Parathyroid adenoma (tissue), 2 donors: Measurements from ENCODE around the gene AP1S1.
A peak's percentile ranks its signal among the peaks of the same experiment; 100 is the strongest.

Experiments
- H2AFZ ChIP-seq: fragments of 300-600 bp; sonication (generic); one replicate; pipeline ENCODE4 v1.7.0; 2017; ENCODE audit warnings: antibody characterized with exemption, mild to moderate bottlenecking
- H3K27ac ChIP-seq: fragments of 300-600 bp; sonication (generic); one replicate; pipeline ENCODE4 v1.7.0; 2017
- H3K27me3 ChIP-seq: fragments of 300-600 bp; sonication (generic); one replicate; pipeline ENCODE4 v1.7.0; 2017; ENCODE audit warnings: low read length; ENCODE audit not compliant: control insufficient read depth, insufficient read depth
- H3K36me3 ChIP-seq: fragments of 300-600 bp; sonication (generic); one replicate; pipeline ENCODE4 v1.7.0; 2017; ENCODE audit warnings: low read length; ENCODE audit not compliant: control insufficient read depth, insufficient read depth
- H3K4me1 ChIP-seq: fragments of 300-600 bp; sonication (generic); one replicate; pipeline ENCODE4 v1.7.0; 2017; ENCODE audit warnings: control low read depth
- H3K4me2 ChIP-seq: fragments of 300-600 bp; sonication (generic); one replicate; pipeline ENCODE4 v1.7.0; 2017; ENCODE audit warnings: low read length
- H3K4me3 ChIP-seq: fragments of 300-600 bp; sonication (generic); one replicate; pipeline ENCODE4 v1.7.0; 2017; ENCODE audit warnings: low read depth, low read length
- H3K79me2 ChIP-seq: fragments of 300-600 bp; sonication (generic); one replicate; pipeline ENCODE4 v1.7.0; 2017; ENCODE audit warnings: control low read depth
- H3K9ac ChIP-seq: fragments of 300-600 bp; sonication (generic); one replicate; pipeline ENCODE4 v1.7.0; 2017; ENCODE audit warnings: mild to moderate bottlenecking
- H3K9me3 ChIP-seq: fragments of 300-600 bp; sonication (generic); one replicate; pipeline ENCODE4 v1.7.0; 2017; ENCODE audit warnings: low read length; ENCODE audit not compliant: control insufficient read depth
- TF ChIP-seq, protein P1 (sequence below): fragments of 300-600 bp; sonication (generic); IDR thresholded peaks from one replicate; pipeline ENCODE4 v1.7.0; 2017; ENCODE audit warnings: antibody characterized with exemption, mild to moderate bottlenecking
- donor health status: primary hyperparathyroidism.

AP1S1 gene

DNA sequence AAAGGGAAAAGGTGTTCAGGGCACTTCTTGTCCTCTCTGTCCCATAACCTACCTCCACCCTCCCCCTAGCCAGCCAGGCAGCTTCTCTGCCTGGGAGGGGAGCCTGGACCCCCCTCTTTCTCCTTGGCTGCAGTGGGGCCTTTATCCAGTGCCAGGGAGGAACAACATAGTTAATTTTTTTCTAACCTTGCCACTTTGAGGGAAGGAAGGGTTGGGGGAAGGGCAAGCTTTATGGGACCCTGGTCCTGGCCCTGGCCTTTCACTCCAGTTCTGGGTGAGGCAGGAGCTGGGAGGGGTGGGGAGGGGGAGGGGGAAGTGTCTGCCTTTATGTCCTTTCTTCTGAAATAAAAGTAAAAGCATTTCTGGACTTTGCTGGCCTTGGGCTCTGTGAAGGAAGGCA lies 6.6 kb downstream of the AP1S1 start:
- peaks cover 10% of the 10 kb centered on the region for H3K4me1 ChIP-seq
- no peaks in the 10 kb centered on the region for H3K36me3 ChIP-seq
- no peak overlapping the region for H3K9ac ChIP-seq
- no peaks in the 10 kb centered on the region for H3K9me3 ChIP-seq
- H3K4me2 ChIP-seq, result no peak overlapping the region
- no peak overlapping the region for H2AFZ ChIP-seq
- H3K79me2 ChIP-seq, result no peaks in the 10 kb centered on the region
- no peak overlapping the region for H3K27ac ChIP-seq
- no peaks in the 10 kb centered on the region for H3K27me3 ChIP-seq
- TF ChIP-seq, protein P1, sequence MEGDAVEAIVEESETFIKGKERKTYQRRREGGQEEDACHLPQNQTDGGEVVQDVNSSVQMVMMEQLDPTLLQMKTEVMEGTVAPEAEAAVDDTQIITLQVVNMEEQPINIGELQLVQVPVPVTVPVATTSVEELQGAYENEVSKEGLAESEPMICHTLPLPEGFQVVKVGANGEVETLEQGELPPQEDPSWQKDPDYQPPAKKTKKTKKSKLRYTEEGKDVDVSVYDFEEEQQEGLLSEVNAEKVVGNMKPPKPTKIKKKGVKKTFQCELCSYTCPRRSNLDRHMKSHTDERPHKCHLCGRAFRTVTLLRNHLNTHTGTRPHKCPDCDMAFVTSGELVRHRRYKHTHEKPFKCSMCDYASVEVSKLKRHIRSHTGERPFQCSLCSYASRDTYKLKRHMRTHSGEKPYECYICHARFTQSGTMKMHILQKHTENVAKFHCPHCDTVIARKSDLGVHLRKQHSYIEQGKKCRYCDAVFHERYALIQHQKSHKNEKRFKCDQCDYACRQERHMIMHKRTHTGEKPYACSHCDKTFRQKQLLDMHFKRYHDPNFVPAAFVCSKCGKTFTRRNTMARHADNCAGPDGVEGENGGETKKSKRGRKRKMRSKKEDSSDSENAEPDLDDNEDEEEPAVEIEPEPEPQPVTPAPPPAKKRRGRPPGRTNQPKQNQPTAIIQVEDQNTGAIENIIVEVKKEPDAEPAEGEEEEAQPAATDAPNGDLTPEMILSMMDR, result no peak
- no peak overlapping the region for H3K4me3 ChIP-seq

DNA sequence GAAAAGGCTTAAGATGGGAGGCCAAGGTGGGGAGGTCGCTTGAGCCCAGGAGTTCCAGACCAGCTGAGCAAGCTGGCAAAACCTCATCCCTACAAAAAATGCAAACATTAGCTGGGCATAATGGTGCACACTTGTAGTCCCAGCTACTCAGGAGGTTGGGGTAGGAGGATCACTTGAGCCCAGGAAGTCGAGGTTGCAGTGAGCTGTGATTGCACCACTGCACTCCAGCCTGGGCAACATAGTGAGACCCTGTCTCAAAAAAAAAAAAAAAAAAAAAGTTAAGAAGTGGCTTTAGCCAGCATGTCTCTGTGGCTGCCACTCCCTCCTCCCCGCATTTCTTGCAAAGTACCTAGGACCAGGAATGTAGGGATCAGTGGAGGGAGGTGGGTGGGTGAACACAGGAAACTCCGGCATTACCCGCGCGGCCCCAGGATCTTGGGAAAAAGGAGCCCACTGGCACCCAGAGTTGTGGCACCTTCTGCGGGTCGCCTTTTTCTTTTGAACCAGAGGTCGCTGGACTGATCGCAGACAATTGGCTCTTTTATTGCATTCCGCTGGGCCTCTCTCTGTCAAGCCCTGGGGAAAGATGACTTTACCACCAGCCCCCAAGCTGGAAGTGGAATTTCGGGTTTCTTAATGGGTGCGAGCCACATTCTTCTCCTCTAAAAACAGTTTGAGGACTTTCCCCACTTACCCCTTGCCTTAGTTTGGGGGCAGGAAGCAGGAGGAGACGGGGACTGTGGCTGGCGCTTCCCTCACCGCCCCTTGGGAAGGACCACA lies 7.6 kb downstream of the AP1S1 start:
- no peak overlapping the region for H3K4me2 ChIP-seq
- no peak overlapping the region for H3K9ac ChIP-seq
- no peaks in the 10 kb centered on the region for H3K9me3 ChIP-seq
- no peak overlapping the region for H3K4me3 ChIP-seq
- H2AFZ ChIP-seq, result no peak overlapping the region
- no peaks in the 10 kb centered on the region for H3K79me2 ChIP-seq
- H3K4me1 ChIP-seq, result peaks cover 11% of the 10 kb centered on the region
- TF ChIP-seq, protein P1, result no peak
- H3K27ac ChIP-seq, result no peak overlapping the region
- H3K36me3 ChIP-seq, result no peaks in the 10 kb centered on the region
- H3K27me3 ChIP-seq, result no peaks in the 10 kb centered on the region

DNA sequence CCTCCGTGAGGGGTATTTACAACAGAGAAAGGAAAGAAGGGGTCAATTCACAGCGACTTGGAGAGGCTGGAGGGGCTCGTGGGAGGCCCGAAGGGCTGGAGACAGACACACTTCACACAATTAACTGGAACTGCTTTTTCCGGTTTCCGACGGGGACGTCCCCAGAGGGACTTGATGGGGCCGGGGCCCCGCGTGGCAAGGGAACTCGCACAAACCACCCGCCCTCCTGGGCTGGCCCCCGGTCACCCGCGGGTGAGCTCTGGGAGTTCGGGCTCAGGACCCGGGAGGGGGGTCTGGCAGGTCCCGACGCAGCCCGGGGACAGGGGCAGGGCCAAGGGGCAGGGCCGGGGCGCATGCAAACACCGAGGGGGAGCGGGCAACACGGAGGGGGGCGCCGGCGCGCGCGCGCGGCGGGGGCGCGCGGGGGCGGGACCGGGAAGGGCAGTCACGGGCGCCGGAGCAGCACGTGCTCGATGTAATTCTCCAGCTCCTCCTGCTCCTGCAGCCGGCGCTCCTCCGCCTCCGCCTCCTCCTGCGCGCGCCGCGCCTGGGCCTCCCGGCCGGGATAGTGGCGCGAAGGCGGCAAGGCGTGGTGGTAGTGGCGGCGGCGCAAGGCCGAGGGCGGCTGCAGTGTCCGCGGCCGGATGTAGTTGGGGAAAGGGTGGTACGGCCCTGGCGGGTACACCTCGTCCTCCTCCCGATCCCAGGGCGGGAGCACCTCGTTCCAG lies 8.4 kb downstream of the AP1S1 start:
- TF ChIP-seq, protein P1, result no peak
- H3K4me1 ChIP-seq, result peaks cover 11% of the 10 kb centered on the region
- no peaks in the 10 kb centered on the region for H3K36me3 ChIP-seq

DNA sequence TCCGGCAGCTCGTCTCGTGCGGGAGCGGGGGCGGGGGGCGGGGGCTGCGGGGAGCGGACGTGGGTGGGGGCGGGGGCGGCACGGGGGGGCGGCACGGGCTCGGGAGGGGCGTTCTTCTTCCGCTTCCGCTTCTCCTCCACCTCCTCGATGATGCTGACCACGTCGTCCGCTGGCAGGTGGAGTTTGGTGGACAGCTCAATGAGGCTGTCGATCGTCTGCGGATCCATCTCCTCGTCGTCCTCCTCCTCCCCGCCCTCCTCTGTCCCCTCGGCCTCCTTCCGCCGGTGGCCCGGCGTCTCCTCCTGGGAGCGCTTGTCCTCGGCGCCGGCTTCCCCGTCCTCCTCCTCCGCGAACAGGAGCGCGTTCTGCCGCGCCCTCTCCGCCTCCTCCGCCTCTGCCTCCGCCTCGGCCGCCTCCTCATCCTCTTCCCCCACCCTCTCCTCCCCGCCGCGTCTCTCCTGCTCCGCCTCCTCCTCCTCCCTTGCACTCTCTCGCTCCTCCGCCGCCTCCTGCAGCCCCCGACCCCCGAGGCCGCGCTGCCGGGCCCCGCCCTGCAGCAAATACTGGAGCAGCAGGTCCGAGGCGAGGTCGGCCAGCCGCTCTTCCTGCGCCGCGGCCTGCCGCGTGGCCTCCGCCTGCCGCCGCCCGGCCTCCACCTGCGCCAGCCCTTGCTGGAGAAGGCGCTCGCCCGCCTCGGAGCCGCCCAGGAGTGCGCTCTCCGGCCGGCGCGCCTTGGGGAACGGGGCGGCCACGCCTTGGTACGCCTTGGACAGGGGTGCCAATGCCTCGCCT lies 9.2 kb downstream of the AP1S1 start:
- H3K4me1 ChIP-seq, result peaks cover 11% of the 10 kb centered on the region
- TF ChIP-seq, protein P1, result no peak
- peak overlapping the region; percentile 1 for H3K27ac ChIP-seq
- no peaks in the 10 kb centered on the region for H3K79me2 ChIP-seq
- peak overlapping the region; percentile 76 for H2AFZ ChIP-seq
- no peaks in the 10 kb centered on the region for H3K27me3 ChIP-seq
- no peak overlapping the region for H3K4me3 ChIP-seq
- peak overlapping the region; percentile 43 for H3K4me2 ChIP-seq
- no peak overlapping the region for H3K9ac ChIP-seq
- H3K36me3 ChIP-seq, result no peaks in the 10 kb centered on the region
- no peaks in the 10 kb centered on the region for H3K9me3 ChIP-seq

More for the DNA sequence above, 8.4 kb downstream of the AP1S1 start:
- H3K27ac ChIP-seq, result no peak overlapping the region
- H3K79me2 ChIP-seq, result no peaks in the 10 kb centered on the region
- peak overlapping the region; percentile 42 for H2AFZ ChIP-seq
- no peak overlapping the region for H3K9ac ChIP-seq
- no peaks in the 10 kb centered on the region for H3K27me3 ChIP-seq
- no peak overlapping the region for H3K4me2 ChIP-seq
- no peaks in the 10 kb centered on the region for H3K9me3 ChIP-seq
- no peak overlapping the region for H3K4me3 ChIP-seq
